H9 (cell line): Measurements from ENCODE around the gene TASOR2. TPM values are rescaled to one million over a fixed set of nuclear protein-coding genes. Genes with fewer than 3 reads are reported as not detected.

Experiments
- DNase-seq: peaks from one replicate; pipeline ENCODE4 v3.0.0-alpha.2; 2017
- H2AFZ ChIP-seq: one replicate; pipeline ENCODE4 v1.6.1; 2013; ENCODE audit warnings: mild to moderate bottlenecking, low read length, control low read depth, moderate library complexity
- H2AK5ac ChIP-seq: 2 replicates; pipeline ENCODE4 v1.6.1; 2013; ENCODE audit warnings: low read length, control low read depth, mixed read lengths; ENCODE audit not compliant: insufficient read length
- H2BK120ac ChIP-seq: one replicate; pipeline ENCODE4 v1.6.1; 2013; ENCODE audit warnings: low read depth, mild to moderate bottlenecking, low read length, control low read depth, inconsistent platforms; ENCODE audit not compliant: poor library complexity, severe bottlenecking
- H2BK12ac ChIP-seq: 2 replicates; pipeline ENCODE4 v1.6.1; 2013; ENCODE audit warnings: low read length, control low read depth, mixed read lengths, low read depth; ENCODE audit not compliant: insufficient read length
- H2BK15ac ChIP-seq: 2 replicates; pipeline ENCODE4 v1.6.1; 2013; ENCODE audit warnings: low read depth, low read length, control low read depth
- H2BK20ac ChIP-seq: one replicate; pipeline ENCODE4 v1.6.1; 2013; ENCODE audit warnings: low read depth, mild to moderate bottlenecking, low read length, control low read depth, inconsistent platforms; ENCODE audit not compliant: poor library complexity, severe bottlenecking
- H2BK5ac ChIP-seq: 2 replicates; pipeline ENCODE4 v1.6.1; 2013; ENCODE audit warnings: low read length, control low read depth, mixed read lengths; ENCODE audit not compliant: insufficient read length
- H3K14ac ChIP-seq: 2 replicates; pipeline ENCODE4 v1.6.1; 2013; ENCODE audit warnings: low read length, control low read depth; ENCODE audit not compliant: insufficient read depth
- H3K18ac ChIP-seq: 2 replicates; pipeline ENCODE4 v1.6.1; 2013; ENCODE audit warnings: low read depth, mild to moderate bottlenecking, mixed read lengths, low read length, control low read depth; ENCODE audit not compliant: insufficient read length
- H3K23ac ChIP-seq: 2 replicates; pipeline ENCODE4 v1.6.1; 2013; ENCODE audit warnings: low read length, control low read depth, mixed read lengths, low read depth; ENCODE audit not compliant: insufficient read length
- H3K23me2 ChIP-seq: 2 replicates; pipeline ENCODE4 v1.6.1; 2013; ENCODE audit warnings: low read depth, mild to moderate bottlenecking, mixed read lengths, low read length, control low read depth; ENCODE audit not compliant: insufficient read length, poor library complexity, severe bottlenecking
- H3K27ac ChIP-seq: 2 replicates; pipeline ENCODE4 v1.5.1; 2013; ENCODE audit warnings: low read length, control low read depth, mixed read lengths, low read depth; ENCODE audit not compliant: insufficient read length
- H3K27me3 ChIP-seq: 2 replicates; pipeline ENCODE4 v1.6.1; 2013; ENCODE audit warnings: low read length, control low read depth, inconsistent platforms; ENCODE audit not compliant: insufficient read depth
- H3K4ac ChIP-seq: 2 replicates; pipeline ENCODE4 v1.6.1; 2013; ENCODE audit warnings: low read depth, mild to moderate bottlenecking, control low read depth, inconsistent platforms, low read length, moderate library complexity
- H3K4me1 ChIP-seq: 2 replicates; pipeline ENCODE4 v1.6.1; 2013; ENCODE audit warnings: low read length, control low read depth, inconsistent platforms; ENCODE audit not compliant: insufficient read depth
- H3K4me2 ChIP-seq: 2 replicates; pipeline ENCODE4 v1.6.1; 2013; ENCODE audit warnings: low read length, control low read depth, mixed read lengths; ENCODE audit not compliant: insufficient read length, insufficient read depth
- H3K56ac ChIP-seq: 2 replicates; pipeline ENCODE4 v1.6.1; 2013; ENCODE audit warnings: low read depth, mild to moderate bottlenecking, mixed read lengths, low read length, control low read depth; ENCODE audit not compliant: insufficient read length
- H3K79me1 ChIP-seq: 2 replicates; pipeline ENCODE4 v1.6.1; 2013; ENCODE audit warnings: low read depth, mild to moderate bottlenecking, moderate library complexity, low read length, control low read depth, inconsistent platforms; ENCODE audit not compliant: insufficient read depth, poor library complexity, severe bottlenecking
- H3K79me2 ChIP-seq: 2 replicates; pipeline ENCODE4 v1.6.1; 2013; ENCODE audit warnings: low read length, control low read depth, inconsistent platforms; ENCODE audit not compliant: insufficient read depth
- H3K9ac ChIP-seq: 2 replicates; pipeline ENCODE4 v1.6.1; 2013; ENCODE audit warnings: low read length, control low read depth, mixed read lengths; ENCODE audit not compliant: insufficient read length; ENCODE audit errors: extremely low read depth
- H3K9me3 ChIP-seq: one replicate; pipeline ENCODE4 v1.6.1; 2013; ENCODE audit warnings: low read depth, low read length, inconsistent platforms; ENCODE audit not compliant: control insufficient read depth
- H3T11ph ChIP-seq: one replicate; pipeline ENCODE4 v1.6.1; 2013; ENCODE audit warnings: mild to moderate bottlenecking, low read length, control low read depth, inconsistent platforms
- H4K20me1 ChIP-seq: one replicate; pipeline ENCODE4 v1.6.1; 2013; ENCODE audit not compliant: control insufficient read depth, insufficient read length, insufficient read depth
- H4K5ac ChIP-seq: 2 replicates; pipeline ENCODE4 v1.6.1; 2013; ENCODE audit warnings: low read depth, mild to moderate bottlenecking, mixed read lengths, low read length, control low read depth; ENCODE audit not compliant: insufficient read length
- H4K8ac ChIP-seq: replicated peaks from 2 replicates; pipeline ENCODE4 v1.6.1; 2013; ENCODE audit warnings: low read length, control low read depth, mixed read lengths, low read depth; ENCODE audit not compliant: insufficient read length
- H4K91ac ChIP-seq: 2 replicates; pipeline ENCODE4 v1.6.1; 2013; ENCODE audit warnings: low read depth, mild to moderate bottlenecking, moderate library complexity, mixed read lengths, low read length, control low read depth; ENCODE audit not compliant: insufficient read length
- H3K27ac Mint-ChIP-seq, 3 experiments: 2 replicates in 2 of 3; 3 replicates in 1 of 3; pipeline ENCODE4 v1.8.0; 2020 to 2021; ENCODE audit warnings: mixed read lengths in 3 of 3, mild to moderate bottlenecking in 1 of 3, moderate library complexity in 1 of 3
- H3K27me3 Mint-ChIP-seq: 2 replicates; pipeline ENCODE4 v1.8.0; 2021; ENCODE audit warnings: low read depth, mild to moderate bottlenecking, moderate library complexity, mixed read lengths
- H3K36me3 Mint-ChIP-seq, 3 experiments: 2 replicates in 2 of 3; 3 replicates in 1 of 3; pipeline ENCODE4 v1.8.0; 2020 to 2021; ENCODE audit warnings: low read depth in 3 of 3, mixed read lengths in 3 of 3; ENCODE audit not compliant: insufficient read depth in 1 of 3
- H3K4me1 Mint-ChIP-seq, 2 experiments: 2 replicates each; pipeline ENCODE4 v1.8.0; 2020; ENCODE audit warnings: mixed read lengths in 2 of 2
- H3K4me3 Mint-ChIP-seq, 2 experiments: 2 replicates in 1 of 2; 3 replicates in 1 of 2; pipeline ENCODE4 v1.8.0; 2020 to 2021; ENCODE audit warnings: mild to moderate bottlenecking in 2 of 2, mixed read lengths in 2 of 2, moderate library complexity in 1 of 2
- H3K9me3 Mint-ChIP-seq, 2 experiments: 2 replicates in 1 of 2; 3 replicates in 1 of 2; pipeline ENCODE4 v1.8.0; 2020; ENCODE audit warnings: mild to moderate bottlenecking in 2 of 2, mixed read lengths in 2 of 2, moderate library complexity in 1 of 2
- WGBS: extraction: QIAGEN DNeasy Blood & Tissue Kit; methylation state at CpG from one replicate; pipeline ENCODE4 v1.1.7; 2013; ENCODE audit warnings: missing lambda C conversion rate, low lambda C conversion rate, mixed read lengths; ENCODE audit not compliant: insufficient read length; ENCODE audit errors: extremely low coverage; 5-methylcytosine and 5-hydroxymethylcytosine counted together
- total RNA-seq: library from RNA; stranded (reverse); gene quantifications from 2 replicates; pipeline ENCODE4 v1.2.1, GENCODE V29; 2021
- TF ChIP-seq, protein P1 (sequence below): fragments of 200-600 bp; sonication (generic); conservative IDR thresholded peaks from 3 replicates; pipeline ENCODE4 v1.8.0; 2021; ENCODE audit warnings: antibody characterized with exemption, mild to moderate bottlenecking

Gene TASOR2
- total RNA-seq, 1 experiment from 2014 or later: 64.5 TPM

DNA sequence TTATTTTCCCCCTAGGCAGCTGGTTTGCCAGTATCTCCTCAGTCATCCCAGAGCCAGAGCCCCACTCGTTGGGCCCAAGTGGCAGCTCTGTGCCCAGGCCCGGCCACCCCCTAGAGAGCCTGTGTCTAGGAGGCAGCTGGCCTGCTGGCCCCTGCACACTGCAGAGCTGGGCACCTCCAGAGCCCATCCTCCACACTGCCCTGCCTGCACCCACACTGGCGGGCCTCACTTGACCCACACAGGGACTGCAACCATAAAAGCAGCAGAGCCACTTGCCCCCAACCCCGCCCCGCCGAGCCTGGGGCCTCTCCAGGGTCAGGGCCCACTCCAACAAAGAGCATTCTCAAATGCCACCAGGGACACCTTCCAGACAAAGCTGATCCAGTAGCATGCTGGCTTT, 23.6 kb upstream of the TASOR2 start:
- Histone ChIP-seq H2AFZ (no peak overlapping the region), H4K5ac (no peak overlapping the region), H3K4me1 (peaks cover 6% of the 10 kb centered on the region; the same call in 1 of the 2 replicates), H3K4ac (no peak overlapping the region), H3K27ac (no peak overlapping the region), H3K9me3 (no peaks in the 10 kb centered on the region), H3T11ph (no peak overlapping the region), H3K9ac (no peak overlapping the region), H2BK5ac (no peak overlapping the region), H3K4me2 (no peak overlapping the region), H3K14ac (no peak overlapping the region), H2AK5ac (no peak overlapping the region), H3K23me2 (no peaks in the 10 kb centered on the region), H2BK12ac (no peak overlapping the region), H4K91ac (no peak overlapping the region), H3K27me3 (no peaks in the 10 kb centered on the region), H4K8ac (no peak overlapping the region), H2BK20ac (no peak overlapping the region), H3K79me1 (no peaks in the 10 kb centered on the region), H3K18ac (no peak overlapping the region), H4K20me1 (peaks cover 3% of the 10 kb centered on the region), H2BK120ac (no peak overlapping the region), H3K56ac (no peak overlapping the region), H2BK15ac (no peak overlapping the region), H3K79me2 (no peaks in the 10 kb centered on the region), H3K23ac (no peak overlapping the region)
- no peaks in the 10 kb centered on the region for H3K36me3 Mint-ChIP-seq
- WGBS: no CpG with 5 or more reads among the region's 6 CpGs
- H3K4me3 Mint-ChIP-seq: no peak overlapping the region
- DNase-seq: no peak
- TF ChIP-seq, protein P1, sequence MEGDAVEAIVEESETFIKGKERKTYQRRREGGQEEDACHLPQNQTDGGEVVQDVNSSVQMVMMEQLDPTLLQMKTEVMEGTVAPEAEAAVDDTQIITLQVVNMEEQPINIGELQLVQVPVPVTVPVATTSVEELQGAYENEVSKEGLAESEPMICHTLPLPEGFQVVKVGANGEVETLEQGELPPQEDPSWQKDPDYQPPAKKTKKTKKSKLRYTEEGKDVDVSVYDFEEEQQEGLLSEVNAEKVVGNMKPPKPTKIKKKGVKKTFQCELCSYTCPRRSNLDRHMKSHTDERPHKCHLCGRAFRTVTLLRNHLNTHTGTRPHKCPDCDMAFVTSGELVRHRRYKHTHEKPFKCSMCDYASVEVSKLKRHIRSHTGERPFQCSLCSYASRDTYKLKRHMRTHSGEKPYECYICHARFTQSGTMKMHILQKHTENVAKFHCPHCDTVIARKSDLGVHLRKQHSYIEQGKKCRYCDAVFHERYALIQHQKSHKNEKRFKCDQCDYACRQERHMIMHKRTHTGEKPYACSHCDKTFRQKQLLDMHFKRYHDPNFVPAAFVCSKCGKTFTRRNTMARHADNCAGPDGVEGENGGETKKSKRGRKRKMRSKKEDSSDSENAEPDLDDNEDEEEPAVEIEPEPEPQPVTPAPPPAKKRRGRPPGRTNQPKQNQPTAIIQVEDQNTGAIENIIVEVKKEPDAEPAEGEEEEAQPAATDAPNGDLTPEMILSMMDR: no peak
- H3K27me3 Mint-ChIP-seq: no peaks in the 10 kb centered on the region; the same call in 1 of the 2 replicates
- no peaks in the 10 kb centered on the region for H3K9me3 Mint-ChIP-seq
- peaks cover 39 to 55% of the 10 kb centered on the region in 2 experiments for H3K4me1 Mint-ChIP-seq
- peak overlapping the region in 1 of 3 experiments; percentile 73; a peak in 1 of 7 replicates for H3K27ac Mint-ChIP-seq
